ENCODE results near the gene RFX3.
A peak's percentile ranks its signal among the peaks of the same experiment; 100 is the strongest.

RFX3 gene

DNA sequence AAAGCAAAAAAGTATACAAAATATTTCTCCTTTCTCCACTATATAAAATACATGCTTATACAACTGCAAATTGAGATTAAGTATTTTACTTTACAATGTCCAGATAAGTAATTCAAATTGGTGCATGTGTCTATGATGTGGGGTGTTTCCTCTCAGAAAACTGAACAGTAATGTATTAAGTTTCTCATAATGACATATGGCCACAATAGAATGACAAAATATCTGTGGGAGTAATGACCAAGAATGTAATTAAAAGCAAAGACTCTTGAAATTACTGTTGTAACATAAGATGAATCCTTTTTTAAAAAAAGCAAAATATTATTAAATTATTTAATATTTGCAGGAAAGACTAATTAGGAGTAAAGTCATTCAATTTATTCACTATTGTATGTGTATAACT is 155.1 kb downstream of the RFX3 start:
- Histone ChIP-seq H3K4me1 (ENCODE audit: control insufficient read depth, low read depth, low read length) (peaks cover 14% of the 10 kb centered on the region), H3K4me3 (ENCODE audit: low read length) (no peak overlapping the region), H3K9ac (ENCODE audit: low read length) (no peak overlapping the region), H3K36me3 (ENCODE audit: control insufficient read depth, low read depth, low read length) (no peaks in the 10 kb centered on the region), H3K27ac (ENCODE audit: low read length) (no peak overlapping the region), H3K9me3 (ENCODE audit: control insufficient read depth, low read depth, low read length) (no peaks in the 10 kb centered on the region), H3K27me3 (ENCODE audit: control insufficient read depth, insufficient read depth, low read length) (no peaks in the 10 kb centered on the region)

GRCh38 chr9:3367185-3367584 is 158.6 kb downstream of the RFX3 start:
- Histone ChIP-seq H3K9ac (ENCODE audit: low read length) (no peak overlapping the region), H3K27ac (ENCODE audit: low read length) (no peak overlapping the region), H3K9me3 (ENCODE audit: control insufficient read depth, low read depth, low read length) (no peaks in the 10 kb centered on the region), H3K36me3 (ENCODE audit: control insufficient read depth, low read depth, low read length) (no peaks in the 10 kb centered on the region), H3K27me3 (ENCODE audit: control insufficient read depth, insufficient read depth, low read length) (no peaks in the 10 kb centered on the region), H3K4me3 (ENCODE audit: low read length) (no peak overlapping the region), H3K4me1 (ENCODE audit: control insufficient read depth, low read depth, low read length) (peaks cover 28% of the 10 kb centered on the region)

GRCh38 chr9:3361689-3362392 is 164.0 kb downstream of the RFX3 start:
- Histone ChIP-seq H3K4me3 (ENCODE audit: low read length) (no peak overlapping the region), H3K4me1 (ENCODE audit: control insufficient read depth, low read depth, low read length) (peaks cover 27% of the 10 kb centered on the region), H3K9ac (ENCODE audit: low read length) (no peak overlapping the region), H3K27me3 (ENCODE audit: control insufficient read depth, insufficient read depth, low read length) (no peaks in the 10 kb centered on the region), H3K27ac (ENCODE audit: low read length) (no peak overlapping the region), H3K36me3 (ENCODE audit: control insufficient read depth, low read depth, low read length) (no peaks in the 10 kb centered on the region), H3K9me3 (ENCODE audit: control insufficient read depth, low read depth, low read length) (no peaks in the 10 kb centered on the region)

DNA sequence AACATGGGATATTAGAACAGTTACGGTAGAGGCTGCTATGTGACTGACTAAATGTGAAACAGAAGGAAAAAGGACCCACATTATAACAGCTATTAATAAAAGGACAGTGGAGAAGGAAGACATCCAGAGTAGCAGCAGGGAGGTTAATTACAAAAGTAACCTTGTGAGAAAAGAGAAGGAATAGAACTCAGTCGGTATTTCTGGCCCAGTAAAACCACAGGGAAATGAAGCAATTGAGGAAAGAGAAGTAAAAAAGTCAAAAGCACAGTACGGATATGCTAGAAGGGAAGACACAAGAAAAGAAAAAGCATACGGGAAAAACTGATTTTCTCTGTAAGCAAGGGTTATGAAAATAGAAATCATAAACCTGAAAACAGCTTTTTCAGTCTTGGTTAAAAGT is 164.7 kb downstream of the RFX3 start:
- Histone ChIP-seq H3K27ac (ENCODE audit: low read length) (no peak overlapping the region), H3K9me3 (ENCODE audit: control insufficient read depth, low read depth, low read length) (no peaks in the 10 kb centered on the region), H3K4me3 (ENCODE audit: low read length) (no peak overlapping the region), H3K27me3 (ENCODE audit: control insufficient read depth, insufficient read depth, low read length) (no peaks in the 10 kb centered on the region), H3K36me3 (ENCODE audit: control insufficient read depth, low read depth, low read length) (no peaks in the 10 kb centered on the region), H3K4me1 (ENCODE audit: control insufficient read depth, low read depth, low read length) (peaks cover 27% of the 10 kb centered on the region), H3K9ac (ENCODE audit: low read length) (no peak overlapping the region)

- no peaks in the 10 kb centered on the region for H3K36me3 ChIP-seq (ENCODE audit: control insufficient read depth, low read depth, low read length)
- no peak overlapping the region for H3K27ac ChIP-seq (ENCODE audit: low read length)
- no peaks in the 10 kb centered on the region for H3K9me3 ChIP-seq (ENCODE audit: control insufficient read depth, low read depth, low read length)
- no peaks in the 10 kb centered on the region for H3K27me3 ChIP-seq (ENCODE audit: control insufficient read depth, insufficient read depth, low read length)
- no peak overlapping the region for H3K9ac ChIP-seq (ENCODE audit: low read length)
- H3K4me1 ChIP-seq (ENCODE audit: control insufficient read depth, low read depth, low read length), result peaks cover 27% of the 10 kb centered on the region
- no peak overlapping the region for H3K4me3 ChIP-seq (ENCODE audit: low read length)
These were observed 165.6 kb downstream of the RFX3 start for GRCh38 chr9:3360245-3360644.

GRCh38 chr9:3359778-3360177 is 166.0 kb downstream of the RFX3 start:
- Histone ChIP-seq H3K27ac (ENCODE audit: low read length) (no peak overlapping the region), H3K4me1 (ENCODE audit: control insufficient read depth, low read depth, low read length) (peaks cover 27% of the 10 kb centered on the region), H3K27me3 (ENCODE audit: control insufficient read depth, insufficient read depth, low read length) (no peaks in the 10 kb centered on the region), H3K36me3 (ENCODE audit: control insufficient read depth, low read depth, low read length) (no peaks in the 10 kb centered on the region), H3K4me3 (ENCODE audit: low read length) (no peak overlapping the region), H3K9ac (ENCODE audit: low read length) (no peak overlapping the region), H3K9me3 (ENCODE audit: control insufficient read depth, low read depth, low read length) (no peaks in the 10 kb centered on the region)

DNA sequence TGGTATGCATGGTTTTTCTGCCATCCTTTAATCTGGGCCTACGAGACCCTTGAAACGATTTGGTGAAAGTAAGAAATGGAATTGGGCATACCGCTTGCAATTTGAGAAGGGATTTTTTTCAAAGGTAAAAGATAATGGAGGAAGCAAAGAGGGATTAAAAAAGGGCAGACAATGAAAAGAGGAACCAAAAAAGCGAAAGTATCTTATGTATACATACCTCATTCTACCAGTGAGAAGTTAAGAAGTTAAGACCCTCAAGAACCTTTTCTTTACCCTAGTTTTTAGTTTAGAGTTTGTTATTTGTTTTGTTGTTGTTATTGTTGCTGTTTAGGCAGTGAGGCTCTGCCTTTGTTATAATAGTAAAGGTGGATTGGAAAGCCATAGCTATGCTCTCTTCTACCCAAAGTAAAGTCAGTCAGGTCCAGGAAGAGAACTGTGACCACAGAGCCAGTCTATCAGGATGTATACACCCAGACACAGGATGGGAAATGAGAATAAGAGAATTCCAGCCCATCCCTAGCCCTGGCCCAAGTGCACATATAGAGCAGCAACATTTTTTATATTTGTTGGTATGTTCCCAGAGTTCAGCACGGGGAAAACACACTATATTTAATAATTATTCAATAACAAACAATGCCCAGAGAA is 166.6 kb downstream of the RFX3 start:
- H3K27ac ChIP-seq (ENCODE audit: low read length), result peak overlapping the region; percentile 37
- H3K4me3 ChIP-seq (ENCODE audit: low read length), result no peak overlapping the region
- no peaks in the 10 kb centered on the region for H3K27me3 ChIP-seq (ENCODE audit: control insufficient read depth, insufficient read depth, low read length)
- no peaks in the 10 kb centered on the region for H3K9me3 ChIP-seq (ENCODE audit: control insufficient read depth, low read depth, low read length)
- H3K36me3 ChIP-seq (ENCODE audit: control insufficient read depth, low read depth, low read length), result no peaks in the 10 kb centered on the region
- peaks cover 27% of the 10 kb centered on the region for H3K4me1 ChIP-seq (ENCODE audit: control insufficient read depth, low read depth, low read length)
- H3K9ac ChIP-seq (ENCODE audit: low read length), result no peak overlapping the region

GRCh38 chr9:3348169-3348568 is 177.6 kb downstream of the RFX3 start:
- Histone ChIP-seq H3K27me3 (ENCODE audit: control insufficient read depth, insufficient read depth, low read length) (no peaks in the 10 kb centered on the region), H3K9ac (ENCODE audit: low read length) (no peak overlapping the region), H3K27ac (ENCODE audit: low read length) (no peak overlapping the region), H3K9me3 (ENCODE audit: control insufficient read depth, low read depth, low read length) (no peaks in the 10 kb centered on the region), H3K36me3 (ENCODE audit: control insufficient read depth, low read depth, low read length) (no peaks in the 10 kb centered on the region), H3K4me1 (ENCODE audit: control insufficient read depth, low read depth, low read length) (no peaks in the 10 kb centered on the region), H3K4me3 (ENCODE audit: low read length) (no peak overlapping the region)

GRCh38 chr9:3346549-3346948 is 179.3 kb downstream of the RFX3 start:
- Histone ChIP-seq H3K4me3 (ENCODE audit: low read length) (no peak overlapping the region), H3K27ac (ENCODE audit: low read length) (no peak overlapping the region), H3K36me3 (ENCODE audit: control insufficient read depth, low read depth, low read length) (no peaks in the 10 kb centered on the region), H3K4me1 (ENCODE audit: control insufficient read depth, low read depth, low read length) (no peaks in the 10 kb centered on the region), H3K9ac (ENCODE audit: low read length) (no peak overlapping the region), H3K9me3 (ENCODE audit: control insufficient read depth, low read depth, low read length) (no peaks in the 10 kb centered on the region), H3K27me3 (ENCODE audit: control insufficient read depth, insufficient read depth, low read length) (no peaks in the 10 kb centered on the region)

GRCh38 chr9:3343671-3344070 is 182.1 kb downstream of the RFX3 start:
- Histone ChIP-seq H3K4me1 (ENCODE audit: control insufficient read depth, low read depth, low read length) (no peaks in the 10 kb centered on the region), H3K36me3 (ENCODE audit: control insufficient read depth, low read depth, low read length) (no peaks in the 10 kb centered on the region), H3K4me3 (ENCODE audit: low read length) (no peak overlapping the region), H3K27me3 (ENCODE audit: control insufficient read depth, insufficient read depth, low read length) (no peaks in the 10 kb centered on the region), H3K27ac (ENCODE audit: low read length) (no peak overlapping the region), H3K9ac (ENCODE audit: low read length) (no peak overlapping the region), H3K9me3 (ENCODE audit: control insufficient read depth, low read depth, low read length) (no peaks in the 10 kb centered on the region)

DNA sequence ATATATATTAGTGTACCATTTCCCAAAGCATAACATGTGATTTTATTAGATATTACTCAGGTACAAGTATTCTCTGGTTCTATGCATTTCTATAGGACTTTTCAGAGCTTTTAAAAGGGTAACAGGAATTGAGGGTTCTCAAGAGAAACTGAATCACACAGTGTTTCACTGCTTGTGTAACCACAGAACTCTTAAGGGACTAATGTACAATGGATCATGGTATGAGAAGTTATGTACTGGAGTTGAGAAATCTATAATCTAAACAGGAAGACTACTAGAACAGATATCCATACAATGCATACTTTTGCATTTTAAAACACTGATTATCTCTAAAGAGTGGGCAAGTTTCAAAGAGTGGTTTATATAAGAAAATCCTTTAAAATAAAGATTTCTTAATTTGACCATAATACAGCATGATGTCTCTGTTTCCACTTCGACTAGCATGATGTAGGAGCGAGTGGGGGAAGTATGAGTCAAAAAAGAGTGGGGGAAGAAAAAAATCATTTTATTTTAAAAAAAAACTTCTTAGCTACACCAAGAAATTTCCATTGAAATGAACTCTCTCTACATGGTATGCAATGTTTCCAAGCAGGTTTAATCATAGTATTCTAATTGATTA is 183.5 kb downstream of the RFX3 start:
- H3K27ac ChIP-seq (ENCODE audit: low read length), result no peak overlapping the region

More for the DNA sequence above, 183.5 kb downstream of the RFX3 start:
- H3K27me3 ChIP-seq (ENCODE audit: control insufficient read depth, insufficient read depth, low read length), result no peaks in the 10 kb centered on the region
- no peak overlapping the region for H3K9ac ChIP-seq (ENCODE audit: low read length)
- no peaks in the 10 kb centered on the region for H3K36me3 ChIP-seq (ENCODE audit: control insufficient read depth, low read depth, low read length)
- H3K9me3 ChIP-seq (ENCODE audit: control insufficient read depth, low read depth, low read length), result no peaks in the 10 kb centered on the region
- H3K4me1 ChIP-seq (ENCODE audit: control insufficient read depth, low read depth, low read length), result no peaks in the 10 kb centered on the region
- no peak overlapping the region for H3K4me3 ChIP-seq (ENCODE audit: low read length)

Data from iPS-18a (cell line).